T-helper 2 cell treated with Interferon-gamma antibody and Interleukin-4, amounts not matched to agents 100 ng/mL and 5 ng/mL, for 36 hours (primary cell): ENCODE results near the gene C1QTNF5. TPM values are rescaled to one million over a fixed set of nuclear protein-coding genes. Genes with fewer than 3 reads are reported as not detected.

Experiments
- intact Hi-C: fragments of 100-400 bp; cut with micrococcal nuclease; formaldehyde crosslinking; loops from one replicate; pipeline ENCODE4 v1.15.1; 2023
- total RNA-seq: library from RNA; stranded (reverse); gene quantifications from 2 replicates; pipeline ENCODE4 v1.2.3, GENCODE V29; 2022

The C1QTNF5 gene
- total RNA-seq, 1 donor from 2014 or later: not detected

DNA sequence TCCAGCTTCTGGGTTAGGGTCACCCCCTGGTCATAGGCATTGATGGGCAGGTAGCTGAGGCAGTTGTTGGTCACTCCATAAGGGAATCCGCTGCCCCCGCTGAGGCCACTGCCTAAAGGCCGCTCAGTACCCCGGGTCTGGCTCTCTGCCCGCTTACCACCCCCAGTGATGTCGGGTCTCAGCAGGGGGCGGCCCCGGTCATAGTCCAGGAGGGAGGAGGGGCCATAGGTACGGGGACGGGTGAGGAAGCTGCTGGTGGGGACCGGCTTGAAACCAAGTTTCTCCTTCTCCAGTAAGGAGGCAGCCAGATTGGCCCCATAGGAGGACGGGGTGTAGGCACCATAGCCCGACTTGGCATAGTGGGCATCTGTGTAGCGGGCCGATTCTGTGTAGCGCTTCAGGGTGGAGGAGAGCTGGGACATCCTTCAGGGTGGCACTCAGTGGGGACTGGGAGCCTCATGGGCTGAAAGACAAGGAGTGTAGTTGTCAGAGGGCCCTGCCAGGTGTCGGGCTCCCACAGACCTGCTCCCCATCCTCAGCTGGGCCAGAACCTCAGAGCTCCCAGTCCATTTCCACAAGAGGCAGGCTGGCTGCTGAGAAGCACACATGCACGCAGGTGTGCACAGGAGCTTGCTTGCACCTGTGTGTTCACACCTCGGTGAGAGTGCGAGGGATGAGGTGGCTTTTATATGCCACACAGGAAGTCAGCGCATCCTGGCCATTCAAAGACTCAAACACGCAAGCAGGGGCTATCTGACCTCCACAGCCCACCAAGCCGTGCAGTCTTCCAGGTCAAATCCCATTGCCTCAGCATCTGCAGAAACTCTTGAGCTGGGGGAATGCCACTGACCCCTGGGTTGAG lies 32.6 kb upstream of the C1QTNF5 start:
- intact Hi-C loops: no loop called here

DNA sequence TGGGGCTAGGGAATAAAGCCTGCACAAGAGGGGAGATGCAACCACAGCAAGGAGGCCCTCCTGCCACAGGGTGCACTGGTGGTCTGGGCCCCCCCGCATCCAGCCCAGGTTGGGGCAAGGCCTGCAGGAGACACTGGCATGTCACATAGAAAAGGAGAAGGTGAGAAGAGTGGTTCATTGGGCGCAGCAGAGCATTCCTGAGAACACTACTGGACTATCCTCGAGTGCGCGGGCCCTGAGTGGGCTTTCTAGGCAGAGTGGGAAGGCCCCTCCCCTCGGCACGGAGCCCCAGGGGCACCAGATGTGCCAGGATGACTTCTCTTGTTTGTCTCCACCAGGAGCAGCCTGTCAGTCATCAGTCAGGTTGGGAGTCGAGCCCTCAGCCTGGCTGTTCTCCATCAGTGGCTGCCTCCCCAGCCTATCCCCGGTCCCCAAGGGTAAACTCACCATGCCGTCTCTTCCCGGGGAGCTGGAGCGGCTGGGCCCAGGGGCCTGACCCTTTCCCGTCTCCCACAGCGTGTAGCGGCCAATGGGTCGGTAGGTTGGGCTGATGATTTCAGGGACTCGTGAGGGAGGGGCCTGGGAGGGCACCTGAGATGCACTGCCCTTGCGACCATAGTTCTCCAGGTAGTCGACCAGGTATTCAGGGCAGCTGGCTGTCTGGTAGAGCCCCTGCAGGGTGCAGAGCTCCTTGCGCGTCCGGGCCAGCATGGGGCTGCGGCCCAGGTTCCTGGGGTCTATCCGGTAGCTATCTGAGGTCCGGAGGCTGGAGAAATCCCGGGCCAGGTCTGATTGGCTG lies 31.8 kb upstream of the C1QTNF5 start:
- intact Hi-C loops: no loop called here

DNA sequence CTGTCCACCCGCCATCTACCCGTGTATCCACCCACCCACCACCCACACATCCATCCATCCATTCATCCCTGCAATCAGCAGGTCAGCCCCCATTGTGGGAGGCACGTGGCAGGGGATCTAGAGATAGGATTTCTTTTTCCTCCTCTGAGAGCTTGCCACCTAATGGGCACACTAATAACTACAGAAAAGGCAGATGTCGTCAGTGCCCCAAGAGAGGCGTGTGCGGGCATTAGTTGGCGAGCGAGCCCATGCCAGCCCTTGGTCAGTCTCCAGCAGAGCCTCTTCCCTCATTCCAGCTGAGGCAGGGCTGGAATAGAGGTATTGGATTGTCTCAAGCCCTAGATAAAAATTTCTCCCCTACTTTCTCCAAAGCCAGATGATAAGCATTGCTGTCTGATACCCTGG lies 31.1 kb upstream of the C1QTNF5 start:
- intact Hi-C loops: no loop called here

DNA sequence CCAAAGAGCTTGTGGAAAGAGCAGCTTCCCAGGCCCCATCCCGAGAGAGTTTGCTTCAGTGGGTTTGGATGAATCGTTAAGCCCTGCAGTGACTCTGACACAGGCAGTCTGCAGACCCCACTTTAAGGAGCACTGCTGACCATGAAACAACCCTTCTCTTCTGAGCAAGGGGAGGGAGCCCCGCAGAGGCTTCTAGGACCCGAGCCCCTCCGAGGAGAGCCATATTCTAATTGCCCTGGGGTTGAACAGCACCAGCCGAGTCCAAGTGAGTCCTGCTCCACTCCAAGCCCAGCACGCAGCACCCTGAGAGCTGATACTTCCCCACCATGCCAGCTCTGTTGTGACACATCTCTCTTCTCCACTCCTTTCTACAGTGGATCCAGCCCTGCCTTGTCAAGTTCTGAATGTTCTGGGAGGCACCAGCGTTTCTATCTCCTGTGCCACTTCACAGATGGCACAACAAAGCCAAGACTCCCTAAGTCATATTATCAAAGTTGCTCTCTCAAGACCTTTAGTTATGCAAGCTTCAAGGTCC lies 30.5 kb upstream of the C1QTNF5 start:
- intact Hi-C loops: no loop called here

DNA sequence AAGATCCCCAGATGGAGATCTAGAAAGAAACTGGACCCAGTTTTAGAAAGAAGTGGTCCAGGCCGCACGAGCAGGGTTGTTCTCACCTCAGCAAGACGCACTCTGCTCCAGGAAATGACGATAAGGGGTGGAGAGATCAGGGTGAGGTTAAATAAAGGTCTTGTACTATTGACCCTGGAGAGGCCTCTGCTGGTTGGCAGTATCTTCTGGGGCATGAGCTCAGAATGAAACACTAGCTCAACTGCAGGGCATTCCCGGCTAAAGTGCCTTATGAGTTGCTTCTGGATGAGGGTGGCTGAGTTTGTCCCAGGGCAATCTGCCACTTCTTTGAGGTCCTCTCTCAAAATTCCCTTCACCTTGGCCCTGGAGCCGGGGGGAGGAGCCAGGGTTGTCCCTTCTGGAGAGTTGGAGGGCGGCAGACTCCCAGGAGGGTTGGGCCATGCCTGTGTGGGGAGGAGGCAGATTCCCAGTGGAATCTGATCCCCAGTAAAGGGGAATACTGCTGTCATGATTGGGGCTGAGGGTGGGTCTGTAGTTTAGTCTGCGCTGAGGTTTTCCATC lies 29.9 kb upstream of the C1QTNF5 start:
- intact Hi-C loops: no loop called here

DNA sequence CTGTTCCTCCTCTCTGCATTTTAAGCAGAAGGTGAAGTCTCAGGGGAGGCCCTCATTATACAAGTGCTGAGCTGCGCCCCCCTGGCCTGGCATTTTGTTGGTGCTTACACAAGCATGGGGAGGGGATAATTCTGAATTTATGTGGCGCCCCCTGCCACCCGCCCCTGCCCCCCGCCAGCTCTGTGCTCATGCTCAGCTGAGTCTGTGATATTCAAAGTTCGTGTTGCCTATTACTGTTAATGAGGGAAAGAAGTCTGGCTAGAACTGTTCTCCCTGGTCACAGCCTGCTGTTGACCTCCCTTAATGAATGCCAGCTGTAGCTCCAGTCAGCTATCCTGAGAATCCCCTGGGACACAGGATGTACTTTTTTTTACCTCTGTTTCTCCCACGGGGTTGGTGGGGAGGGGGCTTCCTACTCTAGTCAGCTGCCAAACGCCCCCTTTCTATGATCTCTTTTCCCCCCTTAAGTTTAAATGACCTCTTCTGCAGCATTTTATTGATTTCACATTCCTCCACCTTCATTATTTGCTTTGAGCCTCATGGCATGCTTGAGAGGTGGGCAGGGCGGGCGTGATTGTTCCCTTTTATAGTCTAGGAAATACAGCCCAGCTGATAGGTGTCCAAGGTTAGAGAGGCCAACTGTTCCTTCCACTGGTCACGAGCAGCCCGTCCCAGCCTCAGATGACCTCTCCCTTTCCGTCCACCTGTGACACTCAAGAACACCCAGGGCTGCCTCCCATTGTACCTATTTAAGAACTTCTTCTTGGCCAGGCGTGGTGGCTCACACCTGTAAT lies 28.6 kb upstream of the C1QTNF5 start:
- intact Hi-C loops: loop anchor here (10.0 kb wide), 1 partner anchor 355 kb away; the partner anchor contains the start of gene NECTIN1

DNA sequence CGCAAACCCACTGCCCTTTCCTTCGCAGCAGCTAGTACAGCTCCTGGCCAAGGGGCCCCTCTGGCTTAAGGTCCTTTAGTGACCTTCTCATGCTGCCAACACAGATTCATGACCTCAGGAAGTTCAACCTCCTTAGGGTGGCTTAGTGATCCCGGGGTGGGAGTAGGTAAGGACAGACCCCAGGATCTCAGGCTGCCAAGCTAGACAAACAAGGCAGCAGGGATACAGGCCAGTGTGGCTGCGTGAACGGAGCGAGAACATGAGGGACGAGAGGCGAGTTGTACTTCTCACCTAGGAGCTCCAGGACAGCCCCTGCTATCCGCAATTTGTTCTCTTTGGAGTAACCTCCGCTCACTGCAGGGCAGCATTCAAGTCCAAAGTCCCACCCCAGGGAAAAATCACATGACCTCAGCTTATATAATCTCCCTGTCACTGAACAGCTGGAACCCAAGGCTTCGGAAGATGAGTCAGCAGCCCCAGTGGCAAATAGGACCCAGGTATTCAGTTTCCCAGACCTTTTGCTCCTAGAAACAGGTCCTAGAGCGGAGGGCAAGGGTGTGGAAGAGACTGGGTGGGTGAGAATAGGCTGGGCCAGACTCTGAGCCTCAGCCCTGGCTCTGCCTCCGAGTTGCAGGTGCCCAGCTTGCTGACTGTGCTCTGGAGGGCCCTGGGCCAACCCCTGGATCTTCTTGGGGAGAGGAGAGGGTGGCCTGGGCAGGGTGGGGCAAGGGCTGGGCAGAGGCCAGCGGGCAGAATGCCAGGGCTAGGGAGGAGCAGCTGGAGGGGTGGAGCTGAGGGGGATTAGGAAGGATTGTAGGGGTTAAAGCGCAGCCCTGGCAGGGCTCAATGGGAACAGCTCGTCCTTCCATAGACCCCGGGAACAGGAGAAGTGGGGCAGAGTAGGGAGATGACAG lies 27.7 kb upstream of the C1QTNF5 start:
- intact Hi-C loops: loop anchor here (10.0 kb wide), 1 partner anchor 356 kb away; the partner anchor contains the start of gene NECTIN1

DNA sequence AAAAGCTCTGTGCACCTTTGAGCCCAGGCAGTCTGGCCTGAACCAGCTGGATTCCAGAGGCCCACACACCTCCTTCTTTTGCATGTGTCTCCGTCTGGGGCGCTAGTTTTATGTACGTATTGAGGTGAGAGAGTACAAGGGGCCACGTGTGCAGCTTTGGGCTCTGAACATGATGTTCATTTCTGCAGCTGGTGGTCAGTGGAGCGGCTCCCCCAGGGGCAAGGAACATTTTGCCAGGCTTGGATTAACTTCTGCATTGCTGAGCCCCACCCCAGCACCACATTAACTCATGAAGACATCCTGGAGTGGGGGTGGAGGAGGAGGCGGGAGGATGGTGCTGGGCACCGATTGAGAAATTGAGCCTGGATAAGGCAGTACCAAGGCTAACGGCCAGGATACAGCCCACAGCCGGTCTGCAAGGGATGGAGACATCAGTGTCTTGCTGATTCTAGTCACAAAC lies 27.0 kb upstream of the C1QTNF5 start:
- intact Hi-C loops: loop anchor here (10.0 kb wide), 1 partner anchor 357 kb away; the partner anchor contains the start of gene NECTIN1

DNA sequence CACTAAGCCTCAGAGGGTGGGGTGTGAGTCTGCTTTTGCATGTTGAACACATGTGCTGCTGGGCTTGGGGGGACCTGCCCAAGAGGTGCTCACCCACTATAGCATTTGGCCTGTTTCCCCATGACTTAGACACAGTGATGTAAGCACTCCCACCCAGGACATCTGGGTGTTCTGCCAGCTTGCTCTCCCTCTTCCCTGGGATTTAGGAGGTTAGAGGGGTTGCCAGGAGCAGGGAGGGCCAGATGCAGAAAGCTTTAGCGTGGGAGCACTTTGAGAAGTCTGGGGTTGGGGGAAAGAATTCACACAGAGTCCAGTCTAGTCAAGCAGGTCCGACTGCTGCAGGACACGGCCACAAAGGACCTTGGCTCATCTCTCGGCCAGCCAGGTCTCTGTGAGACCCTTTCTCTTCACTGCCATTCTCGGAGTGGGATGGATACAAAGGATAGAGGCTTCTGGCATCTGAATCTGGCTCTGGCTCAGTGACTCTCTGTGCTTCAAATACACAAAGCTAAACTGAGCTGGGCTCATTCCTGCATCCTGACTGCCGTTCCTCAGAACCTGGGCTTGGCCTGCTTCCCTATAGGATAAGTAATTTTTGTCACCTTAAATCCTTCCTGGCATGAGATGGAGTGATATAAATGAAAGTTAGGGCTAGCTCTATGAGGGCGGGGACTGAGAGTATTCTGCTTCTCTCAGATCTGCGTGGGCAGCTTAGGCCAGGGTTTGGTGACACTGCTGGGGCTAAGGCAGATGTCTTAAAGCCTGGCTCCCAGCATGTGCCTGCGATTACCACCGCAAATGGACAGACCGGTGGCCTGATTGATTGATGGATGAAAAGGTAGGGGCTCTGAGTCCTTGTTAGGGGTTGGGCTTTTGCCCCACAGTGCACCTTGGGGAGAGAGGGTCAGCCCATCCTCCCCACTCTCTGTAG lies 26.3 kb upstream of the C1QTNF5 start:
- intact Hi-C loops: loop anchor here (10.0 kb wide), 1 partner anchor 358 kb away; the partner anchor contains the start of gene NECTIN1

DNA sequence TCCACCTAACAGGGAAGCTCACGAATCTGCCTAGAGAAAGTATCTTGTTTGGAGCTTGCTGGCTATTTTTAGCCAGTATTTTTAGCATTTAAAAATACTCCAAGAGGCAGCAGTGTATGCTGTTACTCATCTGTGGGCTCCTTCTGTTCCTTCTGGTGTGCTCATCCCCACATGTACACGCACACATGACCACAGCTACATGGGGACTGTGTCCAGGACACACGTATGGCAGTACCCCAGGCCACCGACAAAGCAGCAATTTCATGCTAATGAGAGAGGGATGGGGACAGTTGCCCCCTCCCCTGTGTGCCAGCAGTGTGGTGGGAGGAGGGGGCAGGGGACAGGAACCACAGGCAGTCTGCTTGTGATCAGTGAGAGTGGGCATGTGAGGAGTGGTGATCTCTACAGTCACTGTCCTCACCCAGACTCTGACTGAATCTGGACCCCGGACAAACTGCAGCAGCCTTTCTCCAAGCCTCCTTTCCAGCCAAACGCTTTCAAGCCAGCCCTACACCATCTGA lies 24.4 kb upstream of the C1QTNF5 start:
- intact Hi-C loops: loop anchor here (10.0 kb wide), 1 partner anchor 360 kb away; the partner anchor contains the start of gene NECTIN1

DNA sequence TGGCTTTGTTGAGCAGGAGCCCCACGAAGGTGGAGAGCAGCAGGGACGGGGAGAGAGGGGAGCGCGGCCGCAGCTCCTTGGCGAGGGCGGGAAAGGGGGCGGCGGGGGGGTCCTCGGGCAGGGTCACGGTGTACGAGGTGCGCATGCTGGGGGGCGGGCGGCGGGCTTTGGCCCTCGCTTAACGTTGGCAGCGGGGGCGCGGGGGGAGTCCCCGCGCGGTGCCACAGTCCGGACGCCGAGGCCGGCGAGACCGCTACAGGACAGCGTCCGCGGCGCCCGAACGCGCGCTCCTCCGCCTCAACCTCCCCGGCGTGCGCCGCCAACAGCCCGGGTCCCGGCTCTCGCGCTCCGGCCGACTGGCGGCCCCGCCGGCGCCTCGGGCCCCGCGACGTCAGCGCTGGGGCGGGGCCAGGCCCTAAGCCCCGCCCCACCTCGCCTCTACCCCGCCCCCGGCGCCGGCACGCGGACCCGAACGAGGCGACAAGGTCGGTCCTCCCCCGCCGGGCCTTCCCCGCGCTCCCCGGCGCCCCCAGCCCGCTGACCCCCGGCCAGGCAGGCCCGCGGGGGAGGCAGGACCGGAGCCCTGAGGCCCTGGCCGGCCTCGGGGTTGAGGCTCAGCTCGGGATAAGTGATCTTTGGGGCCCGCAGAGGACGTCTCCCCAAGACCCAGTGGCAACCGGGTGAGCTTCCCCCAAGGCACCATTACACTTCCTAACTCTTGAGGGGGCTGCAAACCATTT lies 23.3 kb upstream of the C1QTNF5 start:
- intact Hi-C loops: loop anchor here (1.0 to 10.0 kb wide), 3 partner anchors 17 to 361 kb away; partner anchors contain the start of genes NECTIN1 and USP2

DNA sequence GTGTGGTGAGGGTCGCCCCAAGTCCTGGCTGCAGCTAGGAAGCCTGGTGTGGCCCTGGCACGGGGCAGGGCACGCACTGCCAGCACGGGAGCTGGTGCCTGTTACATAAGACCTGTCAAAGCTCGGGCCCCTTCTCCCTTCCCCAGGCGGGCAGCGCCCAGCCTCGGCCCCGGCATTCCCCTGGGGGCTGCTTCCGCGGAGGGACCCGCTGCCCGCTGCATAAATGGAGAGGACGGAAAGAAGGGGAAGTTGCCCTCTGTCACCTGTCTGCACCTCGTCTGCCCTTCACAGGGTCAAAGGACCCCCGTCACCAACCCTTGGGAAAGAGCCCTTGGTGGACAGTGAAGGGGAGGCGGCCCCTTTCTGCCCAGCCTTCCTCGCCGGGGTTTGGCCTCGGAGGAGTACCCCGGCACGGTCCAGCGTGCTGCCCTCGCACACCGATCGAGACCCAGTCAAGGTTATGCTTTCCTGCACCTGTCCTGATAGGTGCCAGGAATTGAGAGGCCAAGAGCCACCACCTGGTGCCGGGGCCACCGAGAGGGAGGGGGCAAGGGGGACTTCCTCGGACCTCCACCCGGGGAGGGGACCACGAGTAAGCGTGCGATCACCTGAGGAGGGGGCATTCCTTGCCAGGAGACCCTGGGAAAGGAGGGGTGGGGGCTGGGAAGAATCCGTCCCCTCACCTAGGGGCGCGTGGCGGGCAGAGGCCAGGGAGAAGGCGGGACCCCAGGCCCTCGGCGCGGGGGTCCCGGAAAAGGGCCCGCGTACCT lies 22.6 kb upstream of the C1QTNF5 start:
- intact Hi-C loops: loop anchor here (2.0 to 10.0 kb wide), 2 partner anchors 24 to 362 kb away; partner anchors contain the start of gene NECTIN1

DNA sequence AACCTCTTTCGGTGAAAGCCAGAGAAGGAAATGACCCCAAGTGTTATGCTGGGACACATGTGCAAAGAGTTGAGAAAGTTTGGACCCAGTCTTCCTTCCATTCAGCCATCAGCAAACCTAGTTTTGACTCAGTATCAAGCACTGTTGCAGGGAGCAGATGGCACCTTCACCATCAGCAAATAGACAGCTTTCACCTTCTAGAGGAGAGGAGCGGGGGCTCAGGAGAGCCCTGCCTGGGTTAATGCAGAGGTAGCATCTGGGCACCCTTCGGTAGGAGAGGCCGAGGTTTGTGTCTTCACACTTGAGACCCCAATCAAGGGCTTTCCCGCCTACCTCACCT lies 22.0 kb upstream of the C1QTNF5 start:
- intact Hi-C loops: loop anchor here (2.0 to 10.0 kb wide), 2 partner anchors 24 to 362 kb away; partner anchors contain the start of gene NECTIN1

DNA sequence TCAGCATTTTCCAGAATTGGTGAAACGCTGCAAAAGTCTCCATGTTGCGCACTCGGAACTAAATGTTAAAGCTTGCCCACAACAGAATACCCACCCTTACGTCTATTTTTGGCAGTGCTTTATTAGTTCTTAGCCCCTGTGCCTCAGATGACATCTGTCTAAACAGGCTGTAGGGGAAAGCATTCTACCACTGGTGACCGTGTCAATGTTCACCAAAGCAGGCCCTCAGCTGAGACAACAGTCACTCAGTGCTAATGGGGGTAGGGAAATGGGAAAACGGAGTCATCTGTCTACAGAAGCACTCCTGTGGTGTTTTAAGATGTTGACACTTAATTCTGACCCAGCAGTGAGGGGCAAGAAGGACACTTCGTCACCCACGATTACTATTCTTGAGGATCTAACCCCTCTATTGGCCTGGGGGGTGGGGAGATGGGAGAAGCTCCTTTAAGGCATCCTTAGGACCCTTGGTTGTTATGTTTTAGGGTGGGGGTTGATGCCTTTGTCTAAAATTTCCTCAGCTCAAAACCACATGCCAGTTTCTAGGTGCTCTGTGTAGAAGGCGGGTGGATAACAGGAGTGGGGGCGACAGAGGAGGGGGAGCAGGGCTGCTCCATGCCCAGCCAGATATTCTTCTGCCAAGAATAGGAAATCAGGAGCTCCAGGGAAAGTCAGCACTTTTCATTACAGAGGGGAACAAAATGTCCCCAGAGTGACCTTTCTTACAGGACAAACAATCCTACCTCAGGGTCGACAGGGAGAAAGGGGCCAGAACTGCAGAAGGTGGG lies 21.4 kb upstream of the C1QTNF5 start:
- intact Hi-C loops: loop anchor here (2.0 to 10.0 kb wide), 2 partner anchors 23 to 363 kb away; partner anchors contain the start of gene NECTIN1

DNA sequence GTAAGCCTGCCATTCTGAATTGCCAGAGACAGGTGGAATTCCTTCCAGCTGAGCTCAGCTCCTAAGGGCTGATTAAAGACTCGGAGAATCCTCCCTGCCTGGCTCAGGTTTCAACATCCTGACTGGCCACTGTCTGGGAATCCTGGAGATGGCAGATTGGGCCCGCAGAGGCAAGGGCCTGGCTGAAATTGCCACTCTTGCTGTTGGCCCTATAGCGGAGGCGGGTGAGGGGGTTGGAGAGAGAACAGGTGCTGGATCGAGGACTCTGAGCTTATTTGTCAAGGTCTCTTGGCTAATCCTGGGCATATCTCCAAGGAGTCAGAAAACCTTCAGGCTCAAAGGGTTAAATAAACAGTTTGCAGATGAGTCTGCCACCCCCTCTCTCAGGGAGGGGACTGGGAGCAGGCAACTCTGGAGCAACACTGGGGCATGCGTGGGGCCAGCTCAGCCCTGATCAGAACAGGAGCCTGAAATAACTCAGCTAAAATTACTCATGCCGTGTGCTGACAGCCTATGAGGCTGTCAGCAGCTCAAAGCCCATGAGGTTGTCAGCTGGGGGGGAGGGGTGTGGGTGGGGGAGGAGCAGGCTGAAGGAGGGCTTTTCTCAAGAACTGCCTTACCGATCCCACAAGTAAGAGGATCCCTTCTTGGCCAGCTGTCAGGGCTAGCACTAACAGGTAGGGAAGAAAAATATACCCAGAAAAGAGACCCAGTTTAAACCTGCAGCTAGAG lies 20.5 kb upstream of the C1QTNF5 start:
- intact Hi-C loops: loop anchor here (10.0 kb wide), 1 partner anchor 364 kb away; the partner anchor contains the start of gene NECTIN1
